OCI-LY1 (cell line): ENCODE data around the gene UBXN10.

ENCODE experiments used
- CTCF ChIP-seq: fragments of 200-600 bp; sonication (generic), shearing (Covaris generic); IDR thresholded peaks from 2 replicates; pipeline ENCODE4 v1.5.1; 2017; ENCODE audit warnings: mild to moderate bottlenecking, antibody characterized with exemption, low read length, moderate library complexity, mixed read lengths
- EZH2 ChIP-seq: fragments of 200-600 bp; sonication (generic), shearing (Covaris generic); IDR thresholded peaks from 2 replicates; pipeline ENCODE4 v1.8.0; 2017; ENCODE audit warnings: borderline replicate concordance, mixed run types, mild to moderate bottlenecking, antibody characterized with exemption, low read length, moderate library complexity, mixed read lengths

GRCh38 chr1:20150326-20150705, 35.6 kb upstream of the UBXN10 start:
- TF ChIP-seq EZH2, result no peak
- TF ChIP-seq CTCF, result no peak
